Measurements from ENCODE around the gene ACBD4. TPM values are rescaled to one million over a fixed set of nuclear protein-coding genes. Genes with fewer than 3 reads are reported as not detected.

ACBD4 gene
- total RNA-seq, 4 donors from 2014 or later = 1.7 to 6.9 (median 4.5) TPM

- WGBS, 2 donors = 30 to 35% methylated on average over 7 of the region's 13 CpGs
- H3K4me3 ChIP-seq = peak overlapping the region in 1 of 4 donors; percentile 16
- H3K9me3 ChIP-seq = no peaks in the 10 kb centered on the region
- peaks cover 27 to 69% (median 42%) of the 10 kb centered on the region in 3 donors for H3K4me1 ChIP-seq
- peaks cover 29 to 88% (median 34%) of the 10 kb centered on the region in 3 donors for H3K36me3 ChIP-seq
- H3K27ac ChIP-seq = peak overlapping the region; percentile 77 to 92 (median 90)
- intact Hi-C loops (cut with DNase I) = loop anchor here (5.0 kb wide), 1 partner anchor 41 kb away; the partner anchor contains the start of gene DCAKD
- no peak for DNase-seq
- TF ChIP-seq POLR2A (IDR thresholded peaks at IDR 0.05) = no peak
- no peak for TF ChIP-seq CTCF (IDR thresholded peaks at IDR 0.05)
- no peaks in the 10 kb centered on the region for H3K27me3 ChIP-seq
Measured at GRCh38 chr17:45093444-45094110, 41.9 kb upstream of the ACBD4 start.

- TF ChIP-seq POLR2A (IDR thresholded peaks at IDR 0.05) (no peak), CTCF (IDR thresholded peaks at IDR 0.05) (peak in 4 of 6 experiments; percentile 31 to 52 (median 42))
- 30 to 65% methylated on average over 2 to 3 of the region's 3 CpGs for WGBS, 2 donors
- no peak for DNase-seq
- Histone ChIP-seq H3K36me3 (peaks cover 29 to 84% (median 44%) of the 10 kb centered on the region in 3 donors), H3K27me3 (no peaks in the 10 kb centered on the region), H3K4me1 (peaks cover 32 to 81% (median 47%) of the 10 kb centered on the region in 3 donors), H3K4me3 (no peak overlapping the region), H3K9me3 (no peaks in the 10 kb centered on the region), H3K27ac (peak overlapping the region in 3 of 4 donors; percentile 55 to 90 (median 90))
- intact Hi-C loops (cut with DNase I) = no loop called here
Measured at GRCh38 chr17:45096141-45096540, 39.3 kb upstream of the ACBD4 start.

GRCh38 chr17:45096926-45097325 is 38.6 kb upstream of the ACBD4 start:
- Histone ChIP-seq H3K9me3 (no peaks in the 10 kb centered on the region), H3K4me3 (no peak overlapping the region), H3K36me3 (peaks cover 26 to 84% (median 47%) of the 10 kb centered on the region in 3 donors), H3K27me3 (no peaks in the 10 kb centered on the region), H3K4me1 (peaks cover 28 to 81% (median 50%) of the 10 kb centered on the region in 3 donors), H3K27ac (peak overlapping the region in 3 of 4 donors; percentile 22 to 90 (median 55))
- WGBS, 2 donors = 97% methylated on average over 11 of the region's 11 CpGs; no CpG with 5 or more reads in 1 of the 2 donors
- no peak for DNase-seq
- intact Hi-C loops (cut with DNase I) = no loop called here
- TF ChIP-seq POLR2A (IDR thresholded peaks at IDR 0.05) (no peak), CTCF (IDR thresholded peaks at IDR 0.05) (no peak)

- H3K4me1 ChIP-seq = peaks cover 16 to 81% (median 44%) of the 10 kb centered on the region in 3 donors
- DNase-seq = no peak
- intact Hi-C loops (cut with DNase I) = no loop called here
- TF ChIP-seq CTCF (IDR thresholded peaks at IDR 0.05) (no peak), POLR2A (IDR thresholded peaks at IDR 0.05) (no peak)
- 41 to 58% methylated on average over 8 to 10 of the region's 13 CpGs for WGBS, 2 donors
- peak overlapping the region; percentile 53 to 88 (median 63) for H3K27ac ChIP-seq
- no peaks in the 10 kb centered on the region for H3K27me3 ChIP-seq
- no peak overlapping the region for H3K4me3 ChIP-seq
- H3K36me3 ChIP-seq = peaks cover 32 to 93% (median 56%) of the 10 kb centered on the region in 3 donors
- no peaks in the 10 kb centered on the region for H3K9me3 ChIP-seq
Measured at GRCh38 chr17:45098081-45098868, 37.2 kb upstream of the ACBD4 start.

Measured in esophagus squamous epithelium (tissue), 5 donors.